HG02852 (cell line): ENCODE results near the gene ZNF282.
A peak's percentile ranks its signal among the peaks of the same experiment; 100 is the strongest.

Experiments
- ATAC-seq: cut with Tn5 transposase; IDR thresholded peaks from one replicate; pipeline ENCODE4 v1.9.1; 2021; ENCODE audit warnings: mild to moderate bottlenecking, moderate library complexity; ENCODE audit not compliant: unreplicated experiment

ZNF282 gene

DNA sequence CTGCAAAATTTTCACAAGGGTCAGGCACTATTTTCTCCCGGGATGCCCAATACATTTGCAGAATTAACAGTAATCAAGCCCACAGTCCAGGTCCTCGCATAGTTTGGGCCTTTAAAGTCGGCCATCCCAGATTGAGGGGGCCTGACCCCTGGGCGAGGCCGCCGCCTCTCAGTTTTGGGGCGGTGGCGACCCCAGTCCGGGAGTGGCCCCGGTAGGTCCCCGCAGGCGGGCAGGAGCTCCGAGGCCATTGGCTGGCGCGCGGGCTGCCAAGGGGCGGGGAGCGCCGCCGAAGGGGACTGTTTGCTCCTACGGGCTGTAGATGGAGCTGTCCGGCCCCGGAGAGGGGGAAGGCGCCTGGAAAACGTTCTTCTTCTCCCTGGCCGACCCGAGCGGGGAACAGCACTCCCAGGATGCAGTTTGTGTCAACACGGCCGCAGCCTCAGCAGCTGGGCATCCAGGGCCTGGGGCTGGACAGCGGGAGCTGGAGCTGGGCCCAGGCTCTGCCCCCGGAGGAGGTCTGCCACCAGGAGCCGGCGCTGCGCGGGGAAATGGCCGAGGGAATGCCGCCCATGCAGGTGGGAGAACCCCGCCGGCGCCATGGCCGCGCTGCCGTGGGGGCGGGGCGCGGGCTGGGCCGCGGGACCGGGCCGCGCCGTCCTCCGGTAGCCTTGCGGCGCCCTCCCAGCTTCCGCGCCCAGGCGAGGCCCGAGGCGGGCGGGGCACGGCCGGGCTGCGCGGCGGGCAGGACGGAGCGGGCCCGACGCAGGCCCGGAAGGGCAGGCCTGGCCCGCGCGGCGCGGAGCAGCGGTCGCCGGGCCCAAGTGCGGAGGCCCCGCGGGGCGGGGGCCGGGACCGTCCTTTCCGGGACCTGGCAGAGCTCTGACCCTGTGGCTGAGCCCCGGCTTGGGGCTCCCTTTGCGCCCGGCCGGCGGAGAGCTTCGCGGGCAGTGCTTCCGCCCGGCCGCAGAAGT lies at the start of gene ZNF282:
Gene ZNF282 (plus strand): TSS at position 367 of the 971 bp plus-strand sequence. CDS start 44 bp downstream, at position 411.
- peak; percentile 91 for ATAC-seq

DNA sequence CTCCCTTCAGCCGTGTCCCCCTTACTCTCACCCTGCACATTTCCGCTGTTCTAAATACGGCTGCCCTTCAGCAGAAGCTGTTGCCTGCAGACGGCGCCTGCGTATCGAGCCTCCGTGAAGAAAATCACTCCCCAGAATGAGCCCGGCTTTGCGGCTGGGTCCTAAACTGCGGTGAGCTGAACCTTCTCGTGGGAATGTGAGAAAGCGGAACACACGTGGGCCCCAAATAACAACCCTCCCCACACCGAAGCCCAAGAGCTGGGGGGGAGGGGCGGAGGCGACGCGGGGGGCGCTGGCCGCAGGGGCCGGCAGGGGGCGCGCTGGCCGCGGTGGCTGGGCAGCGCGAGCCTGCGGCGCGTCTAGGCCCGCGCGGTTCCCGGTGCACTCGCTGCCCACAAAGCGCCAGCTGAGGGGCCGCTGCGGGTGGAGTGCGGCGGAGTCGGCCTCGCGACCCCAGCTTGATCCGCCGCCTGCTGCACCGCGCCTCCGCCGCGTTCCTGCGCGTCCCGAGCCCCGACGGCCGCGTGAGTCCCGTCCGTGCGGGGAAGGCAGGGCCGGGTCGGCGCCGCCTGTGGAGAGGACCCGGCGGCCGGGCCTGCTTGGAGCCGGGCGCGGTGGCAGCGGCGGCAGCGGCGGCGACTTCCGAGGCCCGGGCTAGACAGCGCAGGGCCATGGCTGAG lies 48.1 kb upstream of the ZNF282 start, which contains the start of gene ZNF398:
Gene ZNF398 (plus strand): TSS at position 382 of the 680 bp plus-strand sequence. CDS start 290 bp downstream, at position 672.
- peak; percentile 67 for ATAC-seq

DNA sequence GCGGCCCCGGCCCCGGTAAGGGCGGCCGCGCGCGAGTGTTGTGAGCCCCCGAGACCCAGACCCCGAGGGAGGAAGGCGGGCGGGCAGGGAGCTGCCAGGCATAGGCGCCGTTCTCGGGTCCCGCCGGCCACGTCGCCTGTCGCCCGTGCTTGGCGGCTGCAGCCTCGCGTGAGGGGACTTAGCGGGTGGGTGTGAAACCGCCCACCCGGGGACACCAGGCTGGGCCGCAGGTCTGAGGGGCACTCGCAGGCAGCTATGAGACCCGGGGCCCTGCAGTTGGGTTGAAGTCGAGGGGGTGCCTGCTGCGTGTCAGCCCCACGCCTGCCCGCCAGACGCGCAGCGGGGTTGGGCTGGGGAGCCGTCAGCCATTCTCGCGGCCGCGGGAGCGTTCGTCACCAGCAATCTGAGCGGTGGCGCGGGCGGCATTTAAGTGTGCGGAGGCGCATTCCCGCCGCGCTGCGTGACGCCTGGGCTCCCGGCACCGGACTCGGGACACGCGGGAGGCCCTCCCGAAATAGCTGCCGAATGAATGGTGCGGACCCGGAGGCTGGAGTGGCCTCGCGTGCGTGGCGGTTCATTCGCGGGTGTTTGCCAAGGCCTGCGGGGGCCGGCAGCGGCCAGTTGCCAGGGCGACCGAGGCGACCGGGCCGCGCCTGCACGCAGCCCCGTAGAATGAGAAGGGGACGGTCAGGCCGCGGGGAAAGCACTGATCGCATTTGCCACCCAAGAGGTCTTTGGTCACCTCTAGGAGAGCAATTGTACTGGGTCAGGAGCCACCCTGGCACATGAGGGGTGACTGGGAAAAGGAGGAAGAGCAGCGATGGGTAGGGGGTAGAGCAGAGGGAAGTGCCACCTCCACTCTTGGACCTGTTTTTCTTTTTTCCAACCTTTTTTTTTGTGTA lies 47.3 kb upstream of the ZNF282 start:
- peak; percentile 33 for ATAC-seq

DNA sequence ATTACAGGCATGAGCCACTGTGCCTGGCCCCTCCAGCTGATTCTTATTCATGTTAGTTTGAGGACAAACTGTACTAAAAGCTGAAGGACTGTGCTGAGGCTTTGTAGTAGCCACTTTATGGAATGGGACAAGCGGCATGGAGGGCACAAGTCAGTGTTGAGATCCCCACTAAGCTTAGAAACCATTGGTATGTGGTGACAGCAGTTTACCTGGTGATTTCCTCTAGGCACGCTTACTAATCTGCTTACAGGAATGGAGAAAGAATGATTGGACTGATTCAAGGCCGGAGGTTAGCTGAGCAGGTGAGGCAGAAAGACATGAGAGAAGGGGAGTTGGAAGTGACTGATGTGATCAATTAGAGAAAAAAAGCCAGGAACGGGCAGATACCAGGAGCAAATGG lies 44.4 kb upstream of the ZNF282 start:
- ATAC-seq: no peak

DNA sequence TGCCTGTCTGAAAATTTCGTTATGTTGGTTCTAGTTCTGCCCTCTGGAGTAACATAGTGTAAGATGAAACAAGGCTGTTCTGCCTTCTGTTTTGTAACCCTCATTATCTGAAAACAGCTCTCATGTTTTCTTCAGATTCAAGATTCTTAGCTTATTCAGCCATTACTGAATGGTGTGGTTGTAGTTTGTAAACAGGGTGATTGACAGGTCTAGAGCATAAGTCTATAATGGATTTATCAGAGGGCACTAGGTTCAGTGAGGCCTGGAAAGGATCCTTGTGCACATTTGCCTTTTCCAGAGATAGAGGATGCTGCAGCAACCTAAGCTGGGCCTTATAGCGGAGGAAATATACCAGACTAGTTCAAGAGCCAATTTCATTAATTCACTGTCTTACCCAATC lies 42.0 kb upstream of the ZNF282 start:
- no peak for ATAC-seq

DNA sequence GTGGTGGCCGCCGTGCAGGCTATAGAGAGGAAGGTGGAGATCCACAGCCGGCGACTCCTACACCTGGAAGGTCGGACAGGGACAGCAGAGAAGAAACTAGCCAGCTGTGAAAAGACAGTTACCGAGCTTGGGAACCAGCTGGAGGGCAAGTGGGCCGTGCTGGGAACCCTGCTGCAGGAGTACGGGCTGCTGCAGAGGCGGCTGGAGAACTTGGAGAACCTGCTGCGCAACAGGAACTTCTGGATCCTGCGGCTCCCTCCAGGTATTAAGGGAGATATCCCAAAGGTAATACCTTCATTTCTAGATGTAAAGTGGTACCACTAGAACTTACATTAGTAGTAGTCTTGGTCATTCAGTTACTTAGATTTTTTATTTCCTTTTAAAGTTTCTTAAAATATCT lies 41.3 kb upstream of the ZNF282 start:
- no peak for ATAC-seq

DNA sequence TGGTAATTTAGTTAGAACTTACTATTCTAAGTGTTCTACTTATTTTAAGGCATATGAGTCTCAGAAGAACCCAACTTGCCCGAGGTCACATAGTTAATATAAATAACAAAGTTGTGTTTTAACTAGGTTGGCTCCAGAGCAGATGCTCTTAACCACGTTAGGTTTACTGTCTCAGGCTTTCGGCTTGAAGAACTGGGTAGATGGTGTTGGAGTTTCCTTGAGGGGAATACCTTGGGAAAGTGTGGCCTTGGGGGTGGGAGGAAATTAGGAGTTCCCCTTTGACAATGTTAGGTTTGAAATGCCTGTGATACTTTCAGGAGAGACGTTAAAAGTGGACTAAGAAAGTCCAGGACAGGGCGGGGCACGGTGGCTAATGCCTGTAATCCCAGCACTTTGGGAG lies 38.4 kb upstream of the ZNF282 start:
- ATAC-seq: no peak

DNA sequence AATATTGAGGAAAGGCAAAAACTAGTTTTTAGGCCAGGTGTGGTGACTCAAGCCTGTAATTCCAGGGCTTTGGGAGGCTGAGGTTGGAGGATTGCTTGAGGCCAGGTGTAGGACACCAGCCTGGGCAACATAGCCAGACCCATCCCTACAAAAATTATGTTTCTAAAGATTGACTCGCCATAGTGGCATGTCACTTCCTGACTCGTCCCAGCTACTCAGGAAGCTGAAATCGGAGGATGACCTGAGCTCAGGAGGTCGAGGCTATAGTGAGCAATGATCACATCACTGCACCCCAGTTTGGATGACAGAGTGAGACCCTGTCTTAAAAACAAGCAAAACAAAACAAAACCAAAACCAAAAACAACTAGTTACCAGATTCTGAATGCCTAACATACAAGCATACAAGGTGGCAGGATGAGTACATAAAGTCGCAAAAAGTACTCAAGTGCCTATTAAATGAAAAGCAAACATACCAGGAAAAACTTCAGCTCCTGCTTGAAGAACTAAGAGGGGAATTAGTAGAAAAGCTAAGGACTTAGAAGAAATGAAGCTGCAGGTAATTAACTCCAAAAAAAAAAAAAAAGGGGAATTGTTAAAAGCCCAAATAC lies 34.0 kb upstream of the ZNF282 start:
- no peak for ATAC-seq

DNA sequence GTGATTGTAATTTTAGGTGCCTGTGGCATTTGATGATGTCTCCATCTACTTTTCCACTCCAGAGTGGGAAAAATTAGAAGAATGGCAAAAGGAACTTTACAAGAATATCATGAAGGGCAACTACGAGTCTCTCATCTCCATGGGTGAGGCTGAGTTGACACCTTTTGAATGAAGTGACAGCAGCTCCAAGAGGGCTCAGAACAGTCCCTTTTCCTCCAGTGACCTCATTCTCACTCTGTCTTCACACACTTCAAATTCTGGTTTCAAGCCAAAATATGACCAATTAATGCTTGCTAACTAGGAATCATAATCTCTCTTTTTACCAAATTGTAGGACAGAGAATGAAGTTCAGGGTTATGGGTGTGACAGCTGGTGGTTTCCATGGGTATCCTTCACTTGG lies 29.2 kb upstream of the ZNF282 start:
- ATAC-seq: no peak

DNA sequence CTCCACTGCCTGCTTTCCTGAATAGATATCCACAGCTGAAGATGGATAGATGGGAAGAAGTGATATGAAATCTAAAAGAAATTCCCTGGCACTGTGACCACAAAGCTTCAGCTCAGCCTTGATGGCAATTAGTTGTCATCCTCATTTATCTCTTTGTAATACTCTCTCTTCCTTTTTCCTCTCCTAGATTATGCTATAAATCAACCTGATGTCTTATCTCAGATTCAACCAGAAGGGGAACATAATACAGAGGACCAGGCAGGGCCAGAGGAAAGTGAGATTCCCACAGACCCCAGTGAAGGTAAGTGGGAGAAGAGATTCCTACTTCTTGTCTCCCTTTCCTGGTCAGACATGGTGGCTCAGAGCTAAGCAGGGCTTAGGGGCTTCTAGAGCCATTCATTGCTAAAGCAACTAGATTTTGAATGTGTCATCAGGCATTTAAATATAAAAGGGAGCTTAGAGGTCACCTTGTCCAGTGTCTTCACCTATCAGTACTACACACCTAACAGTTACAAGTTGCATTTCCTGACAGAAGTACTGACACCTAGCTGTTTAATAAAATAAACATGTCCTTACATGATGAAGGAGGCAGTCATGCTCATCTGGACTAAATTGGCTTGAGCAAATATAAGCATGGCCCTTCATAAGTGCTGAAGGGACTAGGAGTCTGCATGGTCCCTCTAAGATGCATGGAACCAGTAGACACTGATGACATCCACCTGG lies 28.6 kb upstream of the ZNF282 start:
- no peak for ATAC-seq

DNA sequence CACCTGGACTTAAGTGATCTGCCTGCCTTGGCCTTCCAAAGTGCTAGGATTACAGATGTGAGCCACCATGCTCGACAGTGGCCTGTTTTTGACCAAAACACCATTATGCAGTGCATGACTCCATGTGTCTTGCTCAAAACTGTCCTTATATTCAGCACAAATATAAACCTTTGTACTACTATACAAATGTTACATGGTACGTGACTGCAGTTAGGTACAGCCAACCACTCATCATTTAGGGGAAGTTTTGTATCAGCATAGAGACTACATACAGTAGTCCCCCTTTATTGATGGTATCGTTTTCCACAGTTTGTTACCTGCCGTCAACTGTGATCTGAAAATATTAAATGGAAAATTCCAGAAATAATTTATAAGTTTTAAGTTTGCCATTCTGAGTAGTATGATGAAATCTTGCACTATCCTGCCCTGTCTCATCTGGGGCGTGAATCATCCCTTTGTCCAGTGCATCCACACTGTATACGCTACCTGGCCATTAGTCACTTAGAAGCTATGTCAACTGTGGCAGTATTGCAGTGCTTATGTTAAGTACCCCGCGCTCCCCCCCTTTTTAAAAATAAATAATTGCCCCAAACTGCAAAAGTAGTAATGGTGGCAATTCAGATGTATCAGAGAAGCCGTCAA lies 23.3 kb upstream of the ZNF282 start:
- ATAC-seq: no peak

DNA sequence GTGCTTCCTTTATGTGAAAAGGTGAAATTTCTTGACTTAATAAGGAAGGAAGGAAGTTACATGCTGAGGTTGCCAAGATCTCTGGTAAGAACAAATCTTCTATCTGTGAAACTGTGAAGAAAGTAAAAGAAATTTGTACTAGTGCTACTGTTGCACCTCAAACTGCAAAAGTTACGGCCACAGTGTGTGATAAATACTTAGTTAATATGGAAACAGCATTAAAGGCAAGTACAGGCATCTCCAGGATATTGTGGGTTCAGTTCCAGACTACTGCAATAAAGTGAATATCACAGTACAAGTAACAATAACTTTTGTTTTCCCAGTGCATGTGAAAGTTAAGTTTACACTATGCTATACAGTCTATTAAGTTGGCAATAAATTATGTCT lies 22.8 kb upstream of the ZNF282 start:
- ATAC-seq: no peak

DNA sequence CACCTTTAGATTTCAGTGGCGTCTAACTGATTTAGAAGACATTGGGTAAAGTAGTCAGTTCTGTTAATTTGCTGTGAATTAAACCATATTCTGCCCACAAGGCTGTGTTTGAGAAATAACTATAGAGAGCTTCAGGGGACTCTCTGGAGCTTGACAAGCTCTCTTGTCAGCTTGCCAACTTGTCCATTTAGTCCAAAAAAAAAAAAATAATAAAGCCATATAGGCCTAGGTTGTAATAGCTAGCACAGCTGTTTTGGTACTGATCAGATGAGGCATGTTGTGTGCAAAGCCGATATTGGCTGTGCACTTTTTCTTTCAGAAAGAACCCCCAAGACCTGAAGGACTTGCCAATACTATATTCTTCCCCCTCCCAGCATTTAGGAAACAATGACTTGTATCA lies 20.2 kb upstream of the ZNF282 start:
- no peak for ATAC-seq

DNA sequence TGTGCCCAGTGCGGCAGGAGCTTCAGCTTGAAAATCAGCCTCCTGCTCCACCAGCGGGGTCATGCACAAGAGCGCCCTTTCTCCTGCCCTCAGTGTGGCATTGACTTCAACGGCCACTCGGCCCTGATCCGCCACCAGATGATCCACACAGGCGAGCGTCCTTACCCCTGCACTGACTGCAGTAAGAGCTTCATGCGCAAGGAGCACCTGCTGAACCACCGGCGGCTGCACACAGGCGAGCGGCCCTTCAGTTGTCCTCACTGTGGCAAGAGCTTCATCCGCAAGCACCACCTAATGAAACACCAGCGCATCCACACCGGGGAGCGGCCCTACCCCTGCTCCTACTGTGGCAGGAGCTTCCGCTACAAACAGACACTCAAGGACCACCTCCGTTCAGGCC lies 16.1 kb upstream of the ZNF282 start:
- no peak for ATAC-seq

DNA sequence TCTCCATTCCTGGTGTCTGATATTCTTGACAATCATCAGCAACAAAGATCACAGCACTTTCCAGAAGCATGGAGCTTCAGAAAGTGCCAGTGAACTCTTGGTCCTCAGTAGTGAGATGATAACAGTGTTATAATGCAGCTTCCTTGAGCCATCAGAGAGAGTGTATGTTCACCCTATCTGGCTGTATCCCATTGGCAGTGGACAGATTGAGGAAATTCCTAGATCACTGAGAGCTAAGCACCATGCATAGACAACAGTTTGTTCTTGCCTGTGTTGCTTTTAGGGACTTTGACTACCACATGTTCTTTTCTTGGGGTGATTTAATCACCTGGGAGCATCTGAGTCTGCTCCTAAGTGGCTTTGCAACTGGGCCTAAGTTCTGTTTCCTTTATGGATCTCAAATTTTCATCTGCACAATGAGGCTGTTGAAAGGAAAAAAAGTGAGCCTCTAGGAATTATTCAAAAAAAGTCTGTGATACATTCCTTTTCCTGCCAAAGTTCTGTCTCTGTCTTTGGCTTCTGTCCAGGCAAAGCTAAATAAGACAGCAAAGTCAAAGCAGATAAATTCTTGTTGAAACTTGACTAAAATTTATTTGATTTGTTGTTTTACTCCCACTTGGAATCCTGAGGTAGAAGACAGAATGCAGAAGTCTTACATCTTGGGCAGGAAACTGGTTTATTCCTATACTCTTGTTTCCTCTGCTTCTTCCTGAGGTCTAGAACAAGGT lies 14.5 kb upstream of the ZNF282 start:
- ATAC-seq: no peak

DNA sequence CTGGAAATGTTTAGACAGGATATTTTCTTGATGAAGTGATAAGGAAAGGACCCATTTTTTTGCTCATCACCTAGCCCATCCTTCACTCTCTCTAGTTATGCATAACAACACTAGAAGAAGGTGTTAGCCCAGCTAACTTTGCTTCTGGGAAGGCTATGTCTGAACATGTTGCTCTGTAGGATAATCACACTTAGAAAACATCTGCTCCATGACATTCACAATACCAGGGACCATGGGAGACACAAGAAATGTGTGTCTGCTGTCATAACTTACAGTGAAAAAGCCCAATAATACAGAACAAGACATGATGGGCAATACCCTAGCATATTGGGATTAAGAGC lies 13.9 kb upstream of the ZNF282 start:
- ATAC-seq: no peak

DNA sequence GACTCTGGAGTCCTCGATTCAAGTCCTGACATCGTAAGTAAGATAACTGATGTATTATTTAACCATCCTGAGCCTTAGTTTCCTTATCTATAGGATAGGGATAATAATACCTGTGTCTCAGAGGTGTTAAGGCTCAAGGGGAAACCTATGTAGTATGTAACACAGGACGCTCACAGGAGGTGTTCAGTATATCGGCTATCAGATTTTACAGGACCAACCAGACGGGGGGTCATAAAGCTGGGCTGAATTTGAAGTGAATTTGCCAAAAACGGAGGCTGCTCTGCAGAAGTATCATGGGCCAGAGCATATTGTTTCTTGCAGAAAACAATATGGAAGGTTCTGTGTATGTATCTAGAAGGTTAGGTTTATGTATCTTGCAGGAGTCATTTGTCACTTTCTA lies 11.1 kb upstream of the ZNF282 start:
- no peak for ATAC-seq

DNA sequence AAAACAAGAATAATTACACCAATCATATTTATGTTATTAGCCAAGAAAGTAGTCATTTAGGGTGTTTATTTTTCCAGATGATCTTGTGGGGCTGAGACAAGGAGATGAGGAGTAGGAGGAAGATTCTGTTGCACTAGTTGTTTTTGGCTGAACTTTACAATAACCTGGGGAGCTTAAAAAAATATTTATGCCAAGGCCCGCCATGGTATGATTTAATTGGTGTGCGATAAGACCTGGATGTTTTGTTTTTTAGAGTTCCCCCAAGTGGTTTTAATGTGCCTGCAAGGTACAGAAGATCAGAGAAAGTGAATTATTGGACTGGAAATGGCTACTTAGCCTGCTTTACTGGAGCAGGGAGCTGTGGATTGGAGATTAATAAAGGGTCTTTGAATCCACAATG lies 7.1 kb upstream of the ZNF282 start:
- ATAC-seq: no peak
